Ovary (tissue), 9 donors: Measurements from ENCODE around the gene TMEM61. TPM values are rescaled to one million over a fixed set of nuclear protein-coding genes. Genes with fewer than 3 reads are reported as not detected.

Source experiments
- DNase-seq, 5 donors: peaks; one replicate each; pipeline ENCODE4 v3.0.0-alpha.2; 2019 to 2020
- H3K27ac ChIP-seq, 2 donors: fragments of 200-600 bp; one replicate each; pipeline versions ENCODE4 v1.5.1 to v1.8.0; 2019 to 2022
- H3K27me3 ChIP-seq: fragments of 200-600 bp; one replicate; pipeline ENCODE4 v1.8.0; 2022
- H3K36me3 ChIP-seq: fragments of 200-600 bp; sonication (generic); one replicate; pipeline ENCODE4 v1.5.1; 2019
- H3K4me1 ChIP-seq: one replicate; pipeline ENCODE4 v1.8.1; 2013; ENCODE audit warnings: mild to moderate bottlenecking, moderate library complexity; ENCODE audit not compliant: insufficient read depth
- H3K4me3 ChIP-seq: fragments of 200-600 bp; sonication (generic); one replicate; pipeline ENCODE4 v1.5.1; 2017
- H3K9me3 ChIP-seq, 2 donors: fragments of 200-600 bp in 1 of 2; sonication (generic) in 1 of 2; one replicate each; pipeline versions ENCODE4 v1.5.1 to v1.8.1; 2013 to 2019; ENCODE audit warnings: mild to moderate bottlenecking in 1 of 2, moderate library complexity in 1 of 2
- CTCF ChIP-seq, 3 donors: fragments of 450-650 bp in 2 of 3; fragments of 200-600 bp in 1 of 3; IDR thresholded peaks; one replicate each; pipeline versions ENCODE4 v1.5.1 to v1.8.0; 2016 to 2022; ENCODE audit warnings: antibody characterized with exemption in 3 of 3, mild to moderate bottlenecking in 1 of 3
- EP300 ChIP-seq: sonication (generic); formaldehyde crosslinking; IDR thresholded peaks from one replicate; pipeline ENCODE4 v1.6.1; 2017; ENCODE audit warnings: antibody characterized with exemption
- POLR2A ChIP-seq: fragments of 450-650 bp; IDR thresholded peaks from one replicate; pipeline ENCODE4 v1.6.1; 2017; ENCODE audit warnings: antibody characterized with exemption, mild to moderate bottlenecking, moderate library complexity
- WGBS, 3 donors: extraction: QIAGEN DNeasy Blood & Tissue Kit in 1 of 3; methylation state at CpG; one replicate each; pipeline versions ENCODE4 v1.1.5 to v1.1.7; 2013 to 2017; 5-methylcytosine and 5-hydroxymethylcytosine counted together
- intact Hi-C, 4 donors: fragments of 100-400 bp; cut with DNase I; formaldehyde crosslinking; loops; one replicate each; pipeline versions ENCODE4 v1.11.0 to v1.15.1; 2022 to 2023
- polyA plus RNA-seq, 2 donors: library from polyadenylated mRNA; stranded (reverse); fragments of 200-250 nt in 1 of 2; fragments of 350-450 nt in 1 of 2; fragmentation: Illumina TruSeq in 1 of 2; extraction: RNeasy Lipid Tissue Mini Kit (QIAGEN cat#74804) in 1 of 2; gene quantifications; one replicate each; pipeline ENCODE4 v1.2.3, GENCODE V29; 2013 to 2014
- total RNA-seq, 7 donors: library from RNA; depleted of rRNA in 2 of 7; stranded (reverse); fragments of >200 nt in 2 of 7; fragmentation: NEBNext Ultra II Directional in 3 of 7; extraction: Animal tissue kit (Norgen Biotek cat#: 25700) in 3 of 7; gene quantifications; one replicate each; pipeline versions ENCODE4 v1.1.0 to v1.2.4, GENCODE V29; 2016 to 2023
- donor health status: DM: no; HTN: no; CAD: no; lungs with moderate emphysema.
- donor health status: DM: no; HTN: no; CAD: no.
- donor health status: Bipolar disorder and iron deficiency.
- donor health status: DM: yes; HTN: yes; CAD: no.
- donor health status: DM: no; HTN: no; CAD: no.
- donor health status: DM: yes; HTN: yes; CAD: no.

TMEM61 gene
- total and polyA plus RNA-seq, 9 donors = 0.22 to 2.9 (median 0.61) TPM; not detected in 3

GRCh38 chr1:54995013-54995760, 14.8 kb downstream of the TMEM61 start:
- intact Hi-C loops = loop anchor here in 2 of 4 donors (5.0 to 10.0 kb wide), 2 partner anchors 43 to 50 kb away; no protein-coding TSS in a partner anchor
- WGBS, 3 donors = 64 to 89% (median 68%) methylated on average over 12 of the region's 12 CpGs
- no peak for DNase-seq
- no peak for TF ChIP-seq EP300
- Histone ChIP-seq H3K4me3 (no peak overlapping the region), H3K4me1 (no peaks in the 10 kb centered on the region), H3K27me3 (no peaks in the 10 kb centered on the region), H3K9me3 (no peaks in the 10 kb centered on the region), H3K27ac (no peak overlapping the region), H3K36me3 (no peaks in the 10 kb centered on the region)

DNA sequence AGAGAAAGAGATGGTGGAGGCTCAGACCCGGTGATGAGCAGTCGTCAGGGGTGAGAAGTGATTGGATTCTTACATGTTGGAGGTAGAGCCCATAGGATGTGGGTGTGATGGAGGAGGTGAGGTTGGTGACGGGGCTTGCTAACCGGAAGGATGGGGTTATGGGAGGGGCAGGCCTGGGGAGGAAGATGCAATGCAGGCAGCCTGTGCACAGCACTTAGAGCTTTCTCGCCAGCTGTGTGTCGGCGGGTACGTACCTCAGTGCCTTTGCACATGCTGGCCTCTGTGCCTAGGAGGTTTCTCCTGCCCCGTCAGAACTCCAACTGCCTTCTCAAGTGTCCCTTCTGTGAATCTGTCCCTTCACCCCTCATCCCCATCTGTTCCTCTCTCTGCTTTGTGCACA, 15.4 kb downstream of the TMEM61 start:
- Histone ChIP-seq H3K4me3 (no peak overlapping the region), H3K9me3 (no peaks in the 10 kb centered on the region), H3K27me3 (no peaks in the 10 kb centered on the region), H3K36me3 (no peaks in the 10 kb centered on the region), H3K27ac (no peak overlapping the region), H3K4me1 (no peaks in the 10 kb centered on the region)
- no peak for TF ChIP-seq EP300
- TF ChIP-seq CTCF (IDR thresholded peaks at IDR 0.05) = no peak
- TF ChIP-seq POLR2A = no peak
- WGBS, 3 donors = 64 to 79% (median 74%) methylated on average over 9 of the region's 9 CpGs
- no peak for DNase-seq
- intact Hi-C loops = loop anchor here in 2 of 4 donors (5.0 to 10.0 kb wide), 2 partner anchors 44 to 51 kb away; no protein-coding TSS in a partner anchor

- Histone ChIP-seq H3K27me3 (no peaks in the 10 kb centered on the region), H3K27ac (no peak overlapping the region), H3K36me3 (no peaks in the 10 kb centered on the region), H3K9me3 (no peaks in the 10 kb centered on the region), H3K4me1 (no peaks in the 10 kb centered on the region), H3K4me3 (no peak overlapping the region)
- 3 to 8% (median 4%) methylated on average over 23 of the region's 23 CpGs for WGBS, 3 donors
- intact Hi-C loops = loop anchor here in 2 of 4 donors (5.0 to 10.0 kb wide), 2 partner anchors 44 to 52 kb away; no protein-coding TSS in a partner anchor
- DNase-seq = peak; percentile 31 to 78 (median 46)
- TF ChIP-seq EP300 (no peak), POLR2A (no peak), CTCF (IDR thresholded peaks at IDR 0.05) (peak in 1 of 3 donors; percentile 33)
Measured at GRCh38 chr1:54996359-54996868, 16.0 kb downstream of the TMEM61 start.

DNA sequence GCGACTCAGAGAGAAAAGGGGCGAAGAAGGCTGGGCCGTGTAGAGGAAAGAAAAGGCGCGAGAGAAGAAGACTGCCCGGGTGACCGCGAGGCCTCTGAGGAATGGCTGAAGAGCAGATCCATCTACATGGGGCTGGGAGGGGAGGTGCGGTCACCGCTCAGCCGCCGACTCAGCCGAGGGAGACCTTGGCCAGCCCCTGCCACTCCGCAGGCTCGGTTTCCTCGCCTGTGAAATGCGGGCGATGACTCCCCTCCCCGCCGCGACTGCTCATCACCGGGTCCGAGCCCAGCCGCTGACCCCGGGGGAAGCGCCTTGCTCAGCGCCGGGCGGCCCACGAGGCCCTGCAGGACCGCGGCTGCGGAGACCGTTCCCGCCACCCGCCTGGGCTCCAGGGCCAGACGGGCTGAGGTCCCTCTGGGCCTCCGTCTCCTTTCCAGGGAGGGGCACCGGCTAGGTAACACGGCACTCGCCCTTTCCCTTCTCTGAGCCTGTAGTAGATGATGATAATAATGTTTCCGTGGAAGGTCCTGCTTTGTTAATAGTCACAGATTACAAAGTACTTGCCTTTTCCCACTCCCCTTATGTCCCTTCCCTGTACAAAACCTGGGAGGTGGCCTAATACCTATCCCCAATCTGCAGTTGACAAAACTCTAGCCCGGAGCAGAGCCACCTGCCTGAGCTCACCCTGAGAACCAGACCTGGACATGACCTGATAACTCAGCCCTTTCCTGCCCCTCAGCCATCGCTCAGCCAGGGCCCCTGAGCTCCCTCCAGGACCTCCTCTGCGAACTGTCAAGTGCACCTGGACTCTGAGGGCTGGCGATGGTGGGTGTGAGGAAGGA, 16.7 kb downstream of the TMEM61 start:
- Histone ChIP-seq H3K36me3 (no peaks in the 10 kb centered on the region), H3K27me3 (no peaks in the 10 kb centered on the region), H3K27ac (no peak overlapping the region), H3K4me1 (no peaks in the 10 kb centered on the region), H3K4me3 (no peak overlapping the region), H3K9me3 (no peaks in the 10 kb centered on the region)
- intact Hi-C loops = loop anchor here in 2 of 4 donors (5.0 to 10.0 kb wide), 2 partner anchors 45 to 52 kb away; no protein-coding TSS in a partner anchor
- 14 to 22% (median 18%) methylated on average over 39 to 46 of the region's 46 CpGs for WGBS, 3 donors
- TF ChIP-seq CTCF (IDR thresholded peaks at IDR 0.05) (no peak), POLR2A (no peak)
- no peak for DNase-seq
